K562 (cell line): ENCODE results near the gene SOCS3. TPM values are rescaled to one million over a fixed set of nuclear protein-coding genes. Genes with fewer than 3 reads are reported as not detected.
A peak's percentile ranks its signal among the peaks of the same experiment; 100 is the strongest.

Source experiments
- EP300 ChIP-seq: IDR thresholded peaks from 2 replicates; pipeline ENCODE4 v1.6.1; 2012; ENCODE audit warnings: low read length, improper control_type of control experiment
- HMGN3 ChIP-seq: IDR thresholded peaks from 2 replicates; pipeline ENCODE4 v1.6.1; 2011; ENCODE audit warnings: borderline replicate concordance, low read depth, mild to moderate bottlenecking, mixed read lengths, low read length; ENCODE audit not compliant: insufficient read length; ENCODE audit errors: extremely low read depth
- NFATC3 ChIP-seq: fragments of 450-650 bp; IDR thresholded peaks from 2 replicates; pipeline ENCODE4 v1.6.1; 2017; ENCODE audit warnings: mild to moderate bottlenecking
- PHB ChIP-seq: fragments of 250-450 bp; sonication (Bioruptor Pico); IDR thresholded peaks from 2 replicates; pipeline ENCODE4 v1.5.0; 2021
- POLR2A ChIP-seq: fragments of 450-650 bp; conservative IDR thresholded peaks from 2 replicates; pipeline ENCODE4 v1.6.1; 2016
- RBM14 ChIP-seq: fragments of 200-400 bp; formaldehyde crosslinking; IDR thresholded peaks from 2 replicates; pipeline ENCODE4 v1.6.1; 2018; ENCODE audit warnings: low read depth, mild to moderate bottlenecking, low read length, moderate library complexity, borderline replicate concordance; ENCODE audit not compliant: insufficient read depth
- RNF2 ChIP-seq: sonication (generic); IDR thresholded peaks from 2 replicates; pipeline ENCODE4 v1.6.1; 2016
- ZBTB40 ChIP-seq, 2 experiments: fragments of 450-650 bp in 1 of 2; sonication (generic) in 1 of 2; formaldehyde crosslinking in 1 of 2; IDR thresholded peaks; 2 replicates each; pipeline versions ENCODE4 v1.7.1 to v1.9.0; 2016 to 2022; ENCODE audit warnings: inconsistent platforms in 1 of 2, mild to moderate bottlenecking in 1 of 2, missing genetic modification reagents in 1 of 2
- ZBTB7A ChIP-seq: IDR thresholded peaks from 2 replicates; pipeline ENCODE4 v1.6.1; 2011; ENCODE audit warnings: low read depth, mild to moderate bottlenecking, low read length, moderate library complexity, borderline replicate concordance; ENCODE audit not compliant: control insufficient read depth
- polyA plus RNA-seq, 8 experiments: library from polyadenylated mRNA; depleted of rRNA in 4 of 8; stranded (reverse) in 5 of 8; unstranded in 3 of 8; fragments of >200 nt; fragmentation: Nextera tagmentation in 2 of 8; fragmentation: Illumina TruSeq in 1 of 8; extraction: Ambion mirVana in 2 of 8; extraction: Trizol in 1 of 8; gene quantifications; 2 replicates each; pipeline versions ENCODE4 v1.2.1 to v1.2.3, GENCODE V29; 2011 to 2014; ENCODE audit warnings: inconsistent platforms in 1 of 8, missing spikeins in 1 of 8
- total RNA-seq, 7 experiments: library from RNA; depleted of rRNA in 6 of 7; stranded (reverse); fragments of >200 nt in 6 of 7; fragmentation: Illumina TruSeq in 2 of 7; extraction: Trizol in 2 of 7; gene quantifications; 2 replicates each; pipeline versions ENCODE4 v1.2.1 to v1.2.3, GENCODE V29; 2011 to 2021; ENCODE audit warnings: low replicate concordance in 1 of 7
- TF ChIP-seq, protein P1 (sequence below), 3 experiments: fragments of 200-800 bp in 1 of 3; sonication (Bioruptor generic) in 1 of 3; sonication (generic) in 1 of 3; formaldehyde crosslinking in 1 of 3; IDR thresholded peaks; 2 replicates each; pipeline versions ENCODE4 v1.6.1 to v1.8.0; 2016 to 2022; ENCODE audit warnings: mild to moderate bottlenecking in 2 of 3, missing compliant biosample characterization in 2 of 3, missing genetic modification characterization in 2 of 3, missing genetic modification reagents in 1 of 3
- TF ChIP-seq, protein P2 (sequence below): sonication (generic); formaldehyde crosslinking; IDR thresholded peaks from 2 replicates; pipeline ENCODE4 v1.8.0; 2022; ENCODE audit warnings: missing genetic modification reagents, mild to moderate bottlenecking, moderate library complexity, borderline replicate concordance
- TF ChIP-seq, protein P3 (sequence below): fragments of 250-450 bp; sonication (Bioruptor Pico); IDR thresholded peaks from 2 replicates; pipeline ENCODE4 v1.5.0; 2020; ENCODE audit warnings: mild to moderate bottlenecking

SOCS3 gene
- total and polyA plus RNA-seq, 9 of the 15 experiments (the other 6 are each of a cell fraction or from before 2014, with no cell fraction given) = 0.56 to 38.9 (median 13.7) TPM

GRCh38 chr17:78360371-78361224 is 721 bp upstream of the SOCS3 start (continued):
- TF ChIP-seq, protein P1, sequence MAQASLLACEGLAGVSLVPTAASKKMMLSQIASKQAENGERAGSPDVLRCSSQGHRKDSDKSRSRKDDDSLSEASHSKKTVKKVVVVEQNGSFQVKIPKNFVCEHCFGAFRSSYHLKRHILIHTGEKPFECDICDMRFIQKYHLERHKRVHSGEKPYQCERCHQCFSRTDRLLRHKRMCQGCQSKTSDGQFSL (CRISPR knock-in tag; IDR thresholded peaks at IDR 0.05) = peak; percentile 86
- TF ChIP-seq, protein P1 (tag; IDR thresholded peaks at IDR 0.05) = no peak
- no peak for TF ChIP-seq PHB (CRISPR knock-in tag)
- no peak for TF ChIP-seq POLR2A
- peak; percentile 46 for TF ChIP-seq HMGN3
- peak; percentile 17; the same call in 1 of the 2 replicates for TF ChIP-seq EP300
- TF ChIP-seq, protein P2, sequence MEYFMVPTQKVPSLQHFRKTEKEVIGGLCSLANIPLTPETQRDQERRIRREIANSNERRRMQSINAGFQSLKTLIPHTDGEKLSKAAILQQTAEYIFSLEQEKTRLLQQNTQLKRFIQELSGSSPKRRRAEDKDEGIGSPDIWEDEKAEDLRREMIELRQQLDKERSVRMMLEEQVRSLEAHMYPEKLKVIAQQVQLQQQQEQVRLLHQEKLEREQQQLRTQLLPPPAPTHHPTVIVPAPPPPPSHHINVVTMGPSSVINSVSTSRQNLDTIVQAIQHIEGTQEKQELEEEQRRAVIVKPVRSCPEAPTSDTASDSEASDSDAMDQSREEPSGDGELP (CRISPR knock-in tag) = peak; percentile 76
- peak; percentile 45; the same call in 1 of the 2 replicates for TF ChIP-seq ZBTB40 (IDR thresholded peaks at IDR 0.05)
- TF ChIP-seq ZBTB40 (CRISPR knock-in tag; IDR thresholded peaks at IDR 0.05) = no peak
- 0 out of 2 replicates have a peak, but pooled peaks have one; percentile 26 for TF ChIP-seq RNF2
- TF ChIP-seq NFATC3 = no peak
- 0 out of 2 replicates have a peak, but pooled peaks have one; percentile 59 for TF ChIP-seq RBM14
- TF ChIP-seq ZBTB7A = peak; percentile 58
- TF ChIP-seq, protein P3, sequence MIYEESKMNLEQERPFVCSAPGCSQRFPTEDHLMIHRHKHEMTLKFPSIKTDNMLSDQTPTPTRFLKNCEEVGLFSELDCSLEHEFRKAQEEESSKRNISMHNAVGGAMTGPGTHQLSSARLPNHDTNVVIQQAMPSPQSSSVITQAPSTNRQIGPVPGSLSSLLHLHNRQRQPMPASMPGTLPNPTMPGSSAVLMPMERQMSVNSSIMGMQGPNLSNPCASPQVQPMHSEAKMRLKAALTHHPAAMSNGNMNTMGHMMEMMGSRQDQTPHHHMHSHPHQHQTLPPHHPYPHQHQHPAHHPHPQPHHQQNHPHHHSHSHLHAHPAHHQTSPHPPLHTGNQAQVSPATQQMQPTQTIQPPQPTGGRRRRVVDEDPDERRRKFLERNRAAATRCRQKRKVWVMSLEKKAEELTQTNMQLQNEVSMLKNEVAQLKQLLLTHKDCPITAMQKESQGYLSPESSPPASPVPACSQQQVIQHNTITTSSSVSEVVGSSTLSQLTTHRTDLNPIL (CRISPR knock-in tag) = no peak
